HG03064 (cell line): ENCODE results near the gene CSF1R.

ENCODE experiments used
- ATAC-seq: cut with Tn5 transposase; IDR thresholded peaks from one replicate; pipeline ENCODE4 v1.9.1; 2021; ENCODE audit warnings: low read depth; ENCODE audit not compliant: unreplicated experiment

CSF1R gene

GRCh38 chr5:150085950-150086715 is at the start of gene CSF1R:
TSS of gene CSF1R (minus strand) at chr5:150086554. CDS start at chr5:150086427, 127 bp downstream.
- ATAC-seq, result no peak

- no peak for ATAC-seq
These were observed 49.4 kb upstream of the CSF1R start for GRCh38 chr5:150135557-150136304.

- ATAC-seq, result no peak
These were observed 47.8 kb upstream of the CSF1R start for GRCh38 chr5:150134198-150134588.

GRCh38 chr5:150133581-150134197 is 47.3 kb upstream of the CSF1R start:
- ATAC-seq, result no peak

- no peak for ATAC-seq
These were observed 46.4 kb upstream of the CSF1R start for GRCh38 chr5:150132740-150133139.

GRCh38 chr5:150131978-150132694 is 45.8 kb upstream of the CSF1R start:
- no peak for ATAC-seq

GRCh38 chr5:150131461-150131860 is 45.1 kb upstream of the CSF1R start:
- no peak for ATAC-seq

- no peak for ATAC-seq
These were observed 44.2 kb upstream of the CSF1R start for GRCh38 chr5:150130493-150130922.

GRCh38 chr5:150129813-150130492 is 43.6 kb upstream of the CSF1R start:
- no peak for ATAC-seq

GRCh38 chr5:150129454-150129812 is 43.1 kb upstream of the CSF1R start:
- ATAC-seq, result no peak

GRCh38 chr5:150126921-150127265 is 40.5 kb upstream of the CSF1R start:
- no peak for ATAC-seq

- ATAC-seq, result no peak
These were observed 40.0 kb upstream of the CSF1R start for GRCh38 chr5:150126199-150126920.

- no peak for ATAC-seq
These were observed 39.0 kb upstream of the CSF1R start for GRCh38 chr5:150125334-150125733.

- ATAC-seq, result no peak
These were observed 38.2 kb upstream of the CSF1R start for GRCh38 chr5:150124596-150124995.

- no peak for ATAC-seq
These were observed 37.8 kb upstream of the CSF1R start for GRCh38 chr5:150124111-150124557.

GRCh38 chr5:150123542-150123941 is 37.2 kb upstream of the CSF1R start:
- ATAC-seq, result no peak

GRCh38 chr5:150122536-150123481 is 36.5 kb upstream of the CSF1R start:
- no peak for ATAC-seq

GRCh38 chr5:150122158-150122510 is 35.8 kb upstream of the CSF1R start:
- no peak for ATAC-seq
